ENCODE data around the gene XXYLT1.

- TF ChIP-seq POLR2A (IDR thresholded peaks at IDR 0.05; ENCODE audit: low read depth, low read length) (no peak), POLR2AphosphoS5 (IDR thresholded peaks at IDR 0.05; ENCODE audit: low read depth, low read length) (no peak), TAF1 (IDR thresholded peaks at IDR 0.05; ENCODE audit: borderline replicate concordance, low read depth, low read length) (no peak)
Observed at GRCh38 chr3:195155570-195156241, 115.3 kb downstream of the XXYLT1 start.
